Hematopoietic multipotent progenitor cell treated with erythropoietin and hydrocortisone succinate and interleukin-3 and kit ligand, for 4 days (in vitro differentiated cells): ENCODE measurements around the gene TRPC3.

Source experiments
- DNase-seq: peaks from one replicate; pipeline ENCODE4 v3.0.0-alpha.2; 2015

The TRPC3 gene

GRCh38 chr4:121869841-121870822 is 81.7 kb downstream of the TRPC3 start, which contains the start of gene BBS7:
TSS of gene BBS7 (minus strand) at chr4:121870474. CDS start at chr4:121870313, 161 bp downstream.
- peak; percentile 99 for DNase-seq

GRCh38 chr4:121863799-121864198 is 88.1 kb downstream of the TRPC3 start:
- DNase-seq = no peak

GRCh38 chr4:121861426-121861825 is 90.4 kb downstream of the TRPC3 start:
- no peak for DNase-seq

- no peak for DNase-seq
These were observed 91.7 kb downstream of the TRPC3 start for GRCh38 chr4:121860121-121860520.

- DNase-seq = no peak
These were observed 100.5 kb downstream of the TRPC3 start for GRCh38 chr4:121851354-121851753.

GRCh38 chr4:121846662-121847061 is 105.2 kb downstream of the TRPC3 start:
- no peak for DNase-seq

- DNase-seq = no peak
These were observed 109.0 kb downstream of the TRPC3 start for GRCh38 chr4:121842862-121843261.

- DNase-seq = no peak
These were observed 113.7 kb downstream of the TRPC3 start for GRCh38 chr4:121838136-121838535.

- DNase-seq = no peak
These were observed 122.3 kb downstream of the TRPC3 start for GRCh38 chr4:121829511-121829910.
